RWPE2 (cell line): ENCODE data around the gene NRXN2.

Source experiments
- ATAC-seq: fragments of 200-7000 bp; cut with Tn5 transposase; 3 replicates; pipeline ENCODE4 v1.9.1; 2021; ENCODE audit warnings: low read depth
- DNase-seq: peaks from one replicate; pipeline ENCODE4 v3.0.0-alpha.2; 2020; ENCODE audit warnings: low spot score
- H3K27ac ChIP-seq: fragments of 450-650 bp; 2 replicates; pipeline ENCODE4 v1.5.1; 2017; ENCODE audit warnings: mild to moderate bottlenecking; ENCODE audit not compliant: poor library complexity, severe bottlenecking
- H3K27me3 ChIP-seq: fragments of 250-450 bp; sonication (Bioruptor Pico); 2 replicates; pipeline ENCODE4 v1.5.1; 2021; ENCODE audit warnings: mild to moderate bottlenecking, moderate library complexity; ENCODE audit not compliant: insufficient read depth, poor library complexity, severe bottlenecking
- H3K36me3 ChIP-seq: fragments of 250-450 bp; sonication (Bioruptor Pico); 2 replicates; pipeline ENCODE4 v1.5.1; 2020; ENCODE audit warnings: low read depth, mild to moderate bottlenecking, moderate library complexity
- H3K4me1 ChIP-seq: fragments of 250-450 bp; sonication (Bioruptor Pico); 2 replicates; pipeline ENCODE4 v1.5.1; 2021; ENCODE audit warnings: mild to moderate bottlenecking, moderate library complexity; ENCODE audit not compliant: insufficient read depth, poor library complexity, severe bottlenecking
- H3K4me3 ChIP-seq: fragments of 250-450 bp; sonication (Bioruptor Pico); 2 replicates; pipeline ENCODE4 v1.5.1; 2021; ENCODE audit warnings: mild to moderate bottlenecking, moderate library complexity; ENCODE audit not compliant: severe bottlenecking
- H3K9me3 ChIP-seq: fragments of 250-450 bp; sonication (Bioruptor Pico); 2 replicates; pipeline ENCODE4 v1.5.1; 2021; ENCODE audit warnings: mild to moderate bottlenecking, moderate library complexity; ENCODE audit not compliant: severe bottlenecking
- TF ChIP-seq, protein P1 (sequence below): fragments of 450-650 bp; IDR thresholded peaks from one replicate; pipeline ENCODE4 v1.5.1; 2017; ENCODE audit warnings: mild to moderate bottlenecking, moderate library complexity; ENCODE audit not compliant: poor library complexity, severe bottlenecking

NRXN2 gene

DNA sequence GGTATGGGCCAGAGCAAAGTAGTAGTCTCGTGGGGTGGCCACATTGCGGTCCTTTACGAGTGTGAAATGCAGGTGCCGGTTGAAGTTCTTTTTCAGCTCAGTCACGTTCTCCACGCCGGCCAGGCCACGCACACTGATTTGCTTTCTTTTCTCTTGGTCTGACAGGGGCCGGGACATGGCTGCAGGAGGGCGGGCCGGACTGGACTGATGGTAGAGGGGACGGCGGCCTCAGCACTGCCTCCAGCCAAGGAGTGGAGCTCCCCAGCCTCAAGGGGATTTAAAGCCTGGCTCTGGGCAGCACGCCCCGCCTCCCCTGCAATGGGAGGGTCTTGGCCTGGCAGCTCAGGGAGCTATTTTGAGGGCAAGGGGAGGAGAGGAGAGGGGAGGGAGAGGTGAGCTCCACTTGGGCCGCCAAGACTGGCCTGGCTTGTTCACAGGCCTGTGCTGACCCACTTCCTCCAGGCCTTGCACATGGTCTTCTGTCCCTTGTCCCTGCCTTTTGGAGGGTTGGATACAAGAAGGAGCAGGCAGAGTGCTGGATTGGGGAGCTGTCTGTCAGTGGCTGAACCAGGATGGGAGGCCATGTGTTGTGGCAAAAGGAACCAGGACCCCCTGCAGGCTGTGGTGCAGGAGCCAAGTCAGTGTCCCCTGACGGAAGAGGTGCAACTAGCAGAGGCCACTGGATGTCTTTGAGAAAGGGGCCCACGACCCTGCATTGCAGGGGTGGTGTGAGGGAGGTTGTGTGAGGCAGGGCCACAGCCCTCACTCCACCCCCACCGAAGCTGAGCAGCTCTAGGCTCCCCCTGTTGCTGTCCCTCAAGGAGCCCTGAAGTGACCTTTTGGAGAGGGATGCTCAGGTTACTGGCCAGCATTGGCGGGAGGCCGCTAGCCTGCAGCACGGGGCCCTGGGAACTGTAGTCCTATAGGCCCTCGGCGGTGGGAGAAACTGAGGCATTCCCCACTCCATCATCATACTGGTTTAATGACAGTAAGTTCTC, 37.0 kb upstream of the NRXN2 start, which contains the start of gene PYGM:
Gene PYGM, minus strand, starts transcription at position 253 of the 998 bp plus-strand sequence. Its CDS starts 76 bp downstream, at position 177.
- Histone ChIP-seq H3K9me3 (no peaks in the 10 kb centered on the region), H3K27me3 (no peaks in the 10 kb centered on the region), H3K4me1 (peaks cover 17% of the 10 kb centered on the region), H3K4me3 (no peak within 1 kb of the TSS), H3K27ac (no peak within 1 kb of the TSS), H3K36me3 (peaks cover 25% of the 10 kb centered on the region)
- ATAC-seq, result peak; percentile 5; the same call in 1 of the 3 replicates
- TF ChIP-seq, protein P1, sequence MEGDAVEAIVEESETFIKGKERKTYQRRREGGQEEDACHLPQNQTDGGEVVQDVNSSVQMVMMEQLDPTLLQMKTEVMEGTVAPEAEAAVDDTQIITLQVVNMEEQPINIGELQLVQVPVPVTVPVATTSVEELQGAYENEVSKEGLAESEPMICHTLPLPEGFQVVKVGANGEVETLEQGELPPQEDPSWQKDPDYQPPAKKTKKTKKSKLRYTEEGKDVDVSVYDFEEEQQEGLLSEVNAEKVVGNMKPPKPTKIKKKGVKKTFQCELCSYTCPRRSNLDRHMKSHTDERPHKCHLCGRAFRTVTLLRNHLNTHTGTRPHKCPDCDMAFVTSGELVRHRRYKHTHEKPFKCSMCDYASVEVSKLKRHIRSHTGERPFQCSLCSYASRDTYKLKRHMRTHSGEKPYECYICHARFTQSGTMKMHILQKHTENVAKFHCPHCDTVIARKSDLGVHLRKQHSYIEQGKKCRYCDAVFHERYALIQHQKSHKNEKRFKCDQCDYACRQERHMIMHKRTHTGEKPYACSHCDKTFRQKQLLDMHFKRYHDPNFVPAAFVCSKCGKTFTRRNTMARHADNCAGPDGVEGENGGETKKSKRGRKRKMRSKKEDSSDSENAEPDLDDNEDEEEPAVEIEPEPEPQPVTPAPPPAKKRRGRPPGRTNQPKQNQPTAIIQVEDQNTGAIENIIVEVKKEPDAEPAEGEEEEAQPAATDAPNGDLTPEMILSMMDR, result no peak
- DNase-seq, result peak; percentile 56

DNA sequence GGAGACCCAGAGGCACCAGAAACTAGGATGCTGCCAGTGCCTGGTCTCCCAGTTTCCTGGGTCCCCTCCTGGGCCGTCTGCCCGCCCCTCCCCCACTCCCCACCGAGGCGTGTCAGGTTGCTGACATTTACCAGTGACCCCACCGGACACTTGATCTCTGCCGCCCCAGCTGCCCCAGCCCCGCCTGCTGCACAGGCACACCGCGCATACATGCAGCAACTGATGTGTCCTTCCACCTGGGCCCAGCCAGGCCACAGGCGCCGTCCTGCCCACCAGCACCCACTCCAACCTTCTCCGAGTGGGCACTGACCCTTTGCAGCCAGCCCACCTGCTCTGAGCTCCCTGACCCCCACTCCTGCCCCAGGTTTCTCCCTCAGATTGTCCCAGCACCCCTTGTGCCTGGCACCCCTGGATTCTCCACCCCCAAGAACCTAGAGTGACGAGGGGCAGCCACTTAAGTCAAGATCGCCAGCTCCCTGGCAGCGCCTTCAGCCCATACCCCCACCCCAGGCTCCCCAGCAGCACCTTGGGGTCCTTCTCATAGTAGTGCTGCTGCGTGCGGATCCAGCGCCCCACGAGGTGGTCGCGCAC, 36.2 kb upstream of the NRXN2 start:
- Histone ChIP-seq H3K4me3 (no peak overlapping the region), H3K4me1 (peaks cover 17% of the 10 kb centered on the region), H3K36me3 (peaks cover 17% of the 10 kb centered on the region), H3K27me3 (no peaks in the 10 kb centered on the region), H3K27ac (no peak overlapping the region), H3K9me3 (no peaks in the 10 kb centered on the region)
- TF ChIP-seq, protein P1, result no peak
- ATAC-seq (no peak), DNase-seq (peak; percentile 62)

DNA sequence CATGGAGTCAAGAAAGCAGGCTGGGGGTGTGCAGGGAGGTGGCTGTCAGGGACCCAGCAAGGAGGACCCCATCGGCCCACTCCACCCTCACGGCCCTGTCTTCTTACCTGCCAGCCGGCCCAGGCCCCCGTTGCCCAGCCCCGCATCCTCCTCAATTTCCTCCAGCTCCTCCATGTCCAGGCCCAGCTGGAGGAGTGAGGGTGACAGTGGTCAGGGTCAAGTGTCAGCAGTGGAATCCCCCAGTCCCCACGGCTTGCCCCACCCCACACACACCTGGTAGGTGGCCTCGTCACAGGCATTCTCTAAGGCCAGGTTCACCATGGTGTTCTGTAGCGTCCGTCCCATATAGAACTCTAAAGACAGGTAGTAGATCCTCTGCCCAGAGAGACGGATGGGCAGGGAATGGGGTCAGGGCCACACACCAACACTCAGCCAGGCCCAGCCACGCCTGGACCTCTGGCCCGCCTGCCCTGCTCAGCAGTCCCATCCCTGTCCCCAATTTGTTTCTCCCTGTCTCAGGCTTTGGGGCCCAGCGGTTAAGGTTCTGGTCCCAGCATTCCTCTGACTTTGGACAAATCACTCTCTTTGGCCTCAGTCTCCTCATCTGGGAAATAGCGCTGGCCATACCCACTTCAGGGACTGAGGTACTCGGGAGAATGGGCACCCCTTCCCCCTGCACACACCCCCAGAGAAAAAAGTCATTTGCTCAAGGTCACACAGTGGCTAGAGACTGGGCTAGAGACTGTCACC, 35.5 kb upstream of the NRXN2 start:
- TF ChIP-seq, protein P1, result no peak
- Histone ChIP-seq H3K9me3 (no peaks in the 10 kb centered on the region), H3K36me3 (peaks cover 10% of the 10 kb centered on the region), H3K4me3 (no peak overlapping the region), H3K27me3 (no peaks in the 10 kb centered on the region), H3K27ac (no peak overlapping the region), H3K4me1 (peaks cover 12% of the 10 kb centered on the region)
- no peak for ATAC-seq
- DNase-seq, result no peak

DNA sequence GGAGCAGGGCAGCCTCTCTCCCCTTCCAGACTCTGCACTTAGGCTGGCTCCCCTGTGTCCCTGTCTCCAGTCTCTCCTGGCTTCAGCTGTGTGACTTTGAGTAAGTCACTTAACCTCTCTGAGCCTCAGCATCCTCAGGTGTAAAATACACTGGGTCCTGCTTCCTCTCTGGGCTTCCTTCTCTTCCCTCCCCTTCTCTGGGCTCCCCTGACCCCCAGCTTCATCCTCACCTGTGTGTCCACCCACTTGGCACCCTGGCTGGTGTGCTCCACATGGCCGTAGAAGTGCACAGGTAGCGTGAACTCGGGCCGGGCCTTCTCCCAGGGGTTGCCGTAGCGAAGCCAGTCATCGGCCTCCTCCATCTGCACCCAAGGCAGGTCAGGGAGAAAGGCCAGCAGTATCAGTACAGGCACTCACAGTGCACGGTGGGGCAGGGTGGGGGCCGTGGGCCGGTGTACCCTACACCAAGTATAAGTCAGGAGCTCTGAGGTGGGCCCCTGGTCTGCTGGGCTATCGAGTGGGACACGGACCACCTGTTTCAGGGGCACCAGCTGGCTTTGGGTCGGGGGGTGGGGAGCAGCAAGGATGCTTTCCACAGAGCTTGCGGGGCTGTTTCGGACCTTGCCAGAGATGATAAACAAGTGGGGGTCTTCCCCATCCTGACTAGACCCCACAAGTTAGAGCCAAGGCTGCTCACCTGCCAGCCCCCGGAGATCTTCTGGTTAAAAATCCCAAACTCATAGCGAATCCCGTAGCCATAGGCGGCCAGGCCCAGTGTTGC, 34.7 kb upstream of the NRXN2 start:
- Histone ChIP-seq H3K9me3 (no peaks in the 10 kb centered on the region), H3K27ac (no peak overlapping the region), H3K4me1 (peaks cover 5% of the 10 kb centered on the region), H3K27me3 (no peaks in the 10 kb centered on the region), H3K36me3 (peaks cover 2% of the 10 kb centered on the region; the same call in 1 of the 2 replicates), H3K4me3 (no peak overlapping the region)
- TF ChIP-seq, protein P1, result no peak
- no peak for ATAC-seq
- peak; percentile 53 for DNase-seq
